H1 (cell line): ENCODE data around the gene LYPD6B. TPM values are rescaled to one million over a fixed set of nuclear protein-coding genes. Genes with fewer than 3 reads are reported as not detected.

ENCODE experiments used
- POLR2A ChIP-seq, 2 experiments: IDR thresholded peaks; 1 replicate in 1 of 2; 2 replicates in 1 of 2; pipeline ENCODE4 v1.6.1; 2011; ENCODE audit warnings: low read depth in 2 of 2, low read length in 2 of 2, mild to moderate bottlenecking in 2 of 2; ENCODE audit errors: control extremely low read depth in 1 of 2
- SIN3A ChIP-seq, 2 experiments: IDR thresholded peaks in 1 of 2; conservative IDR thresholded peaks in 1 of 2; 2 replicates each; pipeline ENCODE4 v1.6.1; 2011 to 2012; ENCODE audit warnings: low read length in 2 of 2, improper control_type of control experiment in 1 of 2, low read depth in 1 of 2, mild to moderate bottlenecking in 1 of 2
- polyA plus RNA-seq, 7 experiments: library from polyadenylated mRNA; depleted of rRNA in 3 of 7; stranded (reverse) in 5 of 7; unstranded in 2 of 7; fragments of >200 nt in 5 of 7; fragments of 200-250 nt in 2 of 7; gene quantifications; 1 replicate in 5 of 7; 2 replicates in 1 of 7; 4 replicates in 1 of 7; pipeline versions ENCODE4 v1.2.1 to v1.2.3, GENCODE V29; 2011 to 2013; ENCODE audit warnings: missing spikeins in 2 of 7, mixed read lengths in 2 of 7
- total RNA-seq: library from RNA; stranded (reverse); fragmentation: NEBNext Ultra II Directional; extraction: Animal tissue kit (Norgen Biotek cat#: 25700); gene quantifications from 2 replicates; pipeline ENCODE4 v1.2.1, GENCODE V29; 2021

LYPD6B gene
- total and polyA plus RNA-seq, 2 of the 8 experiments (the other 6 are each of a cell fraction or from before 2014, with no cell fraction given): 2.2 to 3.5 TPM

DNA sequence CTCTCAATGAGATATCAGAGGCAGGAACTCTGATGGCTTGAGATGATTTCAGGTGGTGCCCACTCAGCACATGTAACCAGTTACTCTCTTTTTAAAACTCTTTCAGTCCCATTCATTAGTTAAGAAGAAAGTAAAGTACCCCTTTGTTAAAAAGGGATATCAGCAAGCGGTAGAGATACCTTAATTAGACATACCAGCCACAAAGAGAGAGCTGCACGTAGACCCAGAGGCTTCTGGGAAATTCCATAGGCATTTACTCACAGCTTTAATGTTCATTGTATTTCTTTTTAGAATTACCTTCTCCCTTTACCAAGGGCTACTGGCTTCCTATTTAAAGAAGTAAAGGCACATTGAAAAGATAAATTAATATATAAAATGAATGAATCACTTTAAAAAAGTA is 63.3 kb downstream of the LYPD6B start (continued):
- TF ChIP-seq SIN3A (conservative IDR thresholded peaks at IDR 0.05 in 1 of 2, IDR thresholded peaks at IDR 0.05 in 1 of 2; ENCODE audit: low read depth in 1 of 2, low read length in 2 of 2) (no peak), POLR2A (IDR thresholded peaks at IDR 0.05; ENCODE audit: control extremely low read depth in 1 of 2, low read depth in 2 of 2, low read length in 2 of 2) (no peak)
